Measurements from ENCODE around the gene IZUMO2.

DNA sequence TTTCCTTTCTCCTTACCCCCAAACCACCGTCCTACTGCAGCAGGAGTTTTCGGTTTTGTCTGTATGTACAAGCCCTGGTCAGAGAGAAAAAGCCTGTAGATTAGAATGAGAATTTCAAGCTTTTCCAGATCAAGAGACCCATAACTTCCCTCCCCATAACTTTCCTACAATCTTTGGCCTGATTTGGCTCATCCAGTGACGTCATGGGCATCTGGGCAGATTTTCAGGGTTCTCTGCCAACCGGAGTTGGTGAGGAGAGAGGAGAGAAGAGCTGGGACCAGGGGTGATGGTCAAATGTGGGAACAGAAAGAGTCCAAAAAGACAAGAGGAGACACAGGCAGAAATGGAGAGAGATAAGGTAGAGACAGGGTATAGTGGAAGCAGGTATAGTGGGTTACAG lies 10.5 kb downstream of the IZUMO2 start:
- TF ChIP-seq, protein P1, sequence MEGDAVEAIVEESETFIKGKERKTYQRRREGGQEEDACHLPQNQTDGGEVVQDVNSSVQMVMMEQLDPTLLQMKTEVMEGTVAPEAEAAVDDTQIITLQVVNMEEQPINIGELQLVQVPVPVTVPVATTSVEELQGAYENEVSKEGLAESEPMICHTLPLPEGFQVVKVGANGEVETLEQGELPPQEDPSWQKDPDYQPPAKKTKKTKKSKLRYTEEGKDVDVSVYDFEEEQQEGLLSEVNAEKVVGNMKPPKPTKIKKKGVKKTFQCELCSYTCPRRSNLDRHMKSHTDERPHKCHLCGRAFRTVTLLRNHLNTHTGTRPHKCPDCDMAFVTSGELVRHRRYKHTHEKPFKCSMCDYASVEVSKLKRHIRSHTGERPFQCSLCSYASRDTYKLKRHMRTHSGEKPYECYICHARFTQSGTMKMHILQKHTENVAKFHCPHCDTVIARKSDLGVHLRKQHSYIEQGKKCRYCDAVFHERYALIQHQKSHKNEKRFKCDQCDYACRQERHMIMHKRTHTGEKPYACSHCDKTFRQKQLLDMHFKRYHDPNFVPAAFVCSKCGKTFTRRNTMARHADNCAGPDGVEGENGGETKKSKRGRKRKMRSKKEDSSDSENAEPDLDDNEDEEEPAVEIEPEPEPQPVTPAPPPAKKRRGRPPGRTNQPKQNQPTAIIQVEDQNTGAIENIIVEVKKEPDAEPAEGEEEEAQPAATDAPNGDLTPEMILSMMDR (optimal IDR thresholded peaks at IDR 0.05 in 1 of 3, IDR thresholded peaks at IDR 0.05 in 1 of 3, conservative IDR thresholded peaks at IDR 0.05 in 1 of 3; ENCODE audit: extremely low read depth in 1 of 3, insufficient read depth in 2 of 3, low read length in 3 of 3), result no peak
- no peak for TF ChIP-seq EZH2 (IDR thresholded peaks at IDR 0.05; ENCODE audit: low read length)

All from keratinocyte (primary cell).